ENCODE measurements around the gene KNSTRN. TPM values are rescaled to one million over a fixed set of nuclear protein-coding genes. Genes with fewer than 3 reads are reported as not detected.

Gene KNSTRN
- total and polyA plus RNA-seq, 8 donors = 2.2 to 8.4 (median 3.5) TPM

DNA sequence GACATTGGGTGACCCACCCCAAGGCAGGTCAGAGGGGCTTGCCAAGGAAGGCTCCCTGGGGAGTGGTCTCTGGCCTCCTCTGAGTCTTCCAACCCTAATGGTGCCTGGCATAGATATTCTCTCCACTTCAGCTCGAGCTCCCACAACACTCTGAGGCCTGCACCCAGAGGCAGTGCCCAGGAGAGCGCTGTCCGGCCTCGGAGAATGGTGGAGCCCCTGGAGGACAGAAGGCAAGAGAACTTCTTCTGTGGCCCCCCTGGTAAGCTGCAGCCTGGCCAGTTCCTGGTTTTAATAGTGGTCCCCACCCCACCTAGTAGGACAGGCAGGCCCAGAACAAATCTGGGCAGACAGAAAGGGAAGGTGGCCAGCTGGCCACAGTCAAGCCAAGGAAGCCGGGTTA is 17.5 kb upstream of the KNSTRN start:
- Histone ChIP-seq H3K4me3 (no peak overlapping the region), H3K36me3 (no peaks in the 10 kb centered on the region), H3K27ac (no peak overlapping the region), H3K4me1 (peaks cover 6 to 8% (median 8%) of the 10 kb centered on the region in 3 donors), H3K27me3 (no peaks in the 10 kb centered on the region), H3K9me3 (no peaks in the 10 kb centered on the region)
- WGBS, 2 donors = 91 to 95% methylated on average over 5 of the region's 5 CpGs
- TF ChIP-seq, protein P1, sequence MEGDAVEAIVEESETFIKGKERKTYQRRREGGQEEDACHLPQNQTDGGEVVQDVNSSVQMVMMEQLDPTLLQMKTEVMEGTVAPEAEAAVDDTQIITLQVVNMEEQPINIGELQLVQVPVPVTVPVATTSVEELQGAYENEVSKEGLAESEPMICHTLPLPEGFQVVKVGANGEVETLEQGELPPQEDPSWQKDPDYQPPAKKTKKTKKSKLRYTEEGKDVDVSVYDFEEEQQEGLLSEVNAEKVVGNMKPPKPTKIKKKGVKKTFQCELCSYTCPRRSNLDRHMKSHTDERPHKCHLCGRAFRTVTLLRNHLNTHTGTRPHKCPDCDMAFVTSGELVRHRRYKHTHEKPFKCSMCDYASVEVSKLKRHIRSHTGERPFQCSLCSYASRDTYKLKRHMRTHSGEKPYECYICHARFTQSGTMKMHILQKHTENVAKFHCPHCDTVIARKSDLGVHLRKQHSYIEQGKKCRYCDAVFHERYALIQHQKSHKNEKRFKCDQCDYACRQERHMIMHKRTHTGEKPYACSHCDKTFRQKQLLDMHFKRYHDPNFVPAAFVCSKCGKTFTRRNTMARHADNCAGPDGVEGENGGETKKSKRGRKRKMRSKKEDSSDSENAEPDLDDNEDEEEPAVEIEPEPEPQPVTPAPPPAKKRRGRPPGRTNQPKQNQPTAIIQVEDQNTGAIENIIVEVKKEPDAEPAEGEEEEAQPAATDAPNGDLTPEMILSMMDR (IDR thresholded peaks at IDR 0.05) = no peak
- ATAC-seq (no peak), DNase-seq (no peak), FAIRE-seq (no peak)
- intact Hi-C loops (cut with DNase I) = no loop called here

DNA sequence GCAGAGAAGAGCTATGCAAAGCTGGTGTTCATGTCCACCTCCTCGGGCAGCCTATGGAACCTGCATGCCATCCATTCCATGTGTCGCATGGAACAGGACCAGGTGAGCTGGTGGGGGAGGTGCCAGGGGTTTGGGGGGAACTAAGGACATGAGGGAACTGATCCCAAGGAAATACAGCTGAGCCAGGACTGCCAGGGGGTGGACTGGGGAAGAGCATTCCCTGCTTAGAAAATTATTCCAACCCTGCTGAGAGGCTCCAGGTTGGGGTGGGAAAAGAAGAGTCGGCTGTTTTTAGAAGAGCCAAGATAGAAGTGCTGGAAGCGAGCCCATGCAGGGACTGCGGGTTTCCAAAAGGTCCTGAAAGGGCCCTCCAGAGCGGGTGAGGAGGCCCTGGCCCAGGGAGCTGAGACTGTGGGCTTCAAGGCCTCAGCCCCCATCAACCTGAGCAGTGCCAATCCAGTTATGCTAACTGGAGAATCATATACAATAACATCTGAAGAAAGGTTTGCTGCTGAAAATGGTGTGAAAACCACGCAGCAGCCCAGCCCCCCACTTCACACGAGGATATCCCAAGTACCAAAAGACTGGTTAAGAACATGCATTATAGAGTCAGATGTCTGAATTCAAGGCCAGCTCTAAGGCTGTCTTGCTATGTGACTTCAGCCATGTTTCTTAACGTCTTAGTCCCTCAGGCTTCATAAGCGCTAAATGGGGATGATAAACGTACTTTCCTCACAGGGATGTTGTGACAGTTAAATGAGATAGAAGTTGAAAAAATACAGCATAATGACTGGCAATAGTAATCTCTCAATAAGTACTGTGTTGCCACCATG is 16.7 kb upstream of the KNSTRN start:
- intact Hi-C loops (cut with DNase I) = no loop called here
- H3K9me3 ChIP-seq = no peaks in the 10 kb centered on the region
- 86 to 89% methylated on average over 11 of the region's 11 CpGs for WGBS, 2 donors
- no peaks in the 10 kb centered on the region for H3K36me3 ChIP-seq
- FAIRE-seq (no peak), DNase-seq (no peak), ATAC-seq (no peak)
- no peaks in the 10 kb centered on the region for H3K27me3 ChIP-seq
- peaks cover 6 to 8% (median 8%) of the 10 kb centered on the region in 3 donors for H3K4me1 ChIP-seq
- no peak overlapping the region for H3K27ac ChIP-seq
- TF ChIP-seq, protein P1 (IDR thresholded peaks at IDR 0.05) = no peak
- H3K4me3 ChIP-seq = no peak overlapping the region

GRCh38 chr15:40366457-40367370 is 15.8 kb upstream of the KNSTRN start:
- peak; percentile 78 to 82 (median 80) for ATAC-seq
- H3K4me1 ChIP-seq = peaks cover 6 to 8% (median 8%) of the 10 kb centered on the region in 3 donors
- intact Hi-C loops (cut with DNase I) = no loop called here
- H3K27ac ChIP-seq = peak overlapping the region; percentile 41 to 75 (median 67)
- TF ChIP-seq, protein P1 (IDR thresholded peaks at IDR 0.05) = no peak
- H3K4me3 ChIP-seq = peak overlapping the region in 1 of 4 donors; percentile 43
- H3K27me3 ChIP-seq = no peaks in the 10 kb centered on the region
- 44 to 46% methylated on average over 14 of the region's 14 CpGs for WGBS, 2 donors
- H3K36me3 ChIP-seq = no peaks in the 10 kb centered on the region
- FAIRE-seq = no peak
- no peaks in the 10 kb centered on the region for H3K9me3 ChIP-seq
- DNase-seq = peak; percentile 86 to 98 (median 91)

GRCh38 chr15:40367371-40367685 is 15.2 kb upstream of the KNSTRN start:
- peaks cover 6 to 8% (median 8%) of the 10 kb centered on the region in 3 donors for H3K4me1 ChIP-seq
- peak in 1 of 6 donors; percentile 74 for DNase-seq
- H3K27me3 ChIP-seq = no peaks in the 10 kb centered on the region
- H3K4me3 ChIP-seq = peak overlapping the region in 2 of 4 donors; percentile 22 to 43
- intact Hi-C loops (cut with DNase I) = no loop called here
- FAIRE-seq = no peak
- WGBS, 2 donors = 79 to 84% methylated on average over 5 of the region's 5 CpGs
- H3K36me3 ChIP-seq = no peaks in the 10 kb centered on the region
- TF ChIP-seq, protein P1 (IDR thresholded peaks at IDR 0.05) = no peak
- no peaks in the 10 kb centered on the region for H3K9me3 ChIP-seq
- peak overlapping the region; percentile 41 to 75 (median 67) for H3K27ac ChIP-seq
- ATAC-seq = peak in 3 of 4 donors; percentile 1 to 8 (median 2)
